ENCODE data around the gene PLPP3.

The PLPP3 gene

DNA sequence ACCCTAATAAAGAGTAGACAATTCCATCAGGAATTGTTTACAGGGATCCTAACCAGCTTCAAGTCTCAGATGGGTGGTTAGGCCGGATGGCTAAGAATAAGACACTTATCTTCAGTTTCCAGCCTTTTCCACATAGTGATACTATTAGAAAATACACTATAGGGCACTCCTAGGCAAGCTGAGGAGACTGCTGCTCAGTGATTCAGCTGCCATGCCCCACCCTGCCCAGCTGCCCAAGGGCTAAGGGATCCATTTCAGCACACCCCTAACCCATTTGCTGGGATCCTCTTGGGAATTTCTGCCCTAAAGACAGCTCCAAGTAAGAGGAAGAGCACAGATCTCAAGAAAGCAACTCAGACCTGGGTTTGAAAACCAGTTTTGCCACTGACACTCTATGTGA, 31.9 kb downstream of the PLPP3 start:
- Histone ChIP-seq H3K4me1 (ENCODE audit: insufficient read depth, low read length, severe bottlenecking) (no peaks in the 10 kb centered on the region), H3K79me2 (ENCODE audit: insufficient read depth, low read length) (no peaks in the 10 kb centered on the region), H3F3A (ENCODE audit: insufficient read depth, low read length) (no peaks in the 10 kb centered on the region), H4K20me1 (ENCODE audit: insufficient read depth, low read length) (no peaks in the 10 kb centered on the region), H3K27me3 (ENCODE audit: insufficient read depth, low read length) (no peaks in the 10 kb centered on the region), H2AFZ (ENCODE audit: low read length) (no peak overlapping the region), H3K4me3 (ENCODE audit: low read depth, low read length, poor library complexity, severe bottlenecking) (no peak overlapping the region), H3K36me3 (ENCODE audit: insufficient read depth, low read length) (no peaks in the 10 kb centered on the region), H3K4me2 (ENCODE audit: low read length) (no peak overlapping the region), H3K9ac (ENCODE audit: low read length) (no peak overlapping the region), H3K9me2 (ENCODE audit: low read depth, low read length) (no peaks in the 10 kb centered on the region), H3K27ac (ENCODE audit: low read depth, low read length, poor library complexity, severe bottlenecking) (no peak overlapping the region), H3K9me3 (ENCODE audit: low read length) (no peaks in the 10 kb centered on the region)
- TF ChIP-seq, protein P1, sequence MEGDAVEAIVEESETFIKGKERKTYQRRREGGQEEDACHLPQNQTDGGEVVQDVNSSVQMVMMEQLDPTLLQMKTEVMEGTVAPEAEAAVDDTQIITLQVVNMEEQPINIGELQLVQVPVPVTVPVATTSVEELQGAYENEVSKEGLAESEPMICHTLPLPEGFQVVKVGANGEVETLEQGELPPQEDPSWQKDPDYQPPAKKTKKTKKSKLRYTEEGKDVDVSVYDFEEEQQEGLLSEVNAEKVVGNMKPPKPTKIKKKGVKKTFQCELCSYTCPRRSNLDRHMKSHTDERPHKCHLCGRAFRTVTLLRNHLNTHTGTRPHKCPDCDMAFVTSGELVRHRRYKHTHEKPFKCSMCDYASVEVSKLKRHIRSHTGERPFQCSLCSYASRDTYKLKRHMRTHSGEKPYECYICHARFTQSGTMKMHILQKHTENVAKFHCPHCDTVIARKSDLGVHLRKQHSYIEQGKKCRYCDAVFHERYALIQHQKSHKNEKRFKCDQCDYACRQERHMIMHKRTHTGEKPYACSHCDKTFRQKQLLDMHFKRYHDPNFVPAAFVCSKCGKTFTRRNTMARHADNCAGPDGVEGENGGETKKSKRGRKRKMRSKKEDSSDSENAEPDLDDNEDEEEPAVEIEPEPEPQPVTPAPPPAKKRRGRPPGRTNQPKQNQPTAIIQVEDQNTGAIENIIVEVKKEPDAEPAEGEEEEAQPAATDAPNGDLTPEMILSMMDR (IDR thresholded peaks at IDR 0.05; ENCODE audit: low read length): no peak
- TF ChIP-seq EZH2 (IDR thresholded peaks at IDR 0.05; ENCODE audit: borderline replicate concordance, low read length): no peak

- Histone ChIP-seq H2AFZ (ENCODE audit: low read length) (no peak overlapping the region), H4K20me1 (ENCODE audit: insufficient read depth, low read length) (no peaks in the 10 kb centered on the region), H3K9me2 (ENCODE audit: low read depth, low read length) (no peaks in the 10 kb centered on the region), H3K4me1 (ENCODE audit: insufficient read depth, low read length, severe bottlenecking) (no peaks in the 10 kb centered on the region), H3K9me3 (ENCODE audit: low read length) (no peaks in the 10 kb centered on the region), H3K27ac (ENCODE audit: low read depth, low read length, poor library complexity, severe bottlenecking) (no peak overlapping the region), H3K27me3 (ENCODE audit: insufficient read depth, low read length) (no peaks in the 10 kb centered on the region), H3K9ac (ENCODE audit: low read length) (no peak overlapping the region), H3K36me3 (ENCODE audit: insufficient read depth, low read length) (no peaks in the 10 kb centered on the region), H3F3A (ENCODE audit: insufficient read depth, low read length) (no peaks in the 10 kb centered on the region), H3K4me3 (ENCODE audit: low read depth, low read length, poor library complexity, severe bottlenecking) (no peak overlapping the region), H3K79me2 (ENCODE audit: insufficient read depth, low read length) (no peaks in the 10 kb centered on the region), H3K4me2 (ENCODE audit: low read length) (no peak overlapping the region)
- TF ChIP-seq, protein P1 (IDR thresholded peaks at IDR 0.05; ENCODE audit: low read length): no peak
- no peak for TF ChIP-seq EZH2 (IDR thresholded peaks at IDR 0.05; ENCODE audit: borderline replicate concordance, low read length)
These were observed 33.7 kb downstream of the PLPP3 start for GRCh38 chr1:56545711-56546110.

- Histone ChIP-seq H3K4me2 (ENCODE audit: low read length) (no peak overlapping the region), H3K4me3 (ENCODE audit: low read depth, low read length, poor library complexity, severe bottlenecking) (no peak overlapping the region), H3K9me3 (ENCODE audit: low read length) (no peaks in the 10 kb centered on the region), H3K9me2 (ENCODE audit: low read depth, low read length) (no peaks in the 10 kb centered on the region), H3K9ac (ENCODE audit: low read length) (no peak overlapping the region), H3F3A (ENCODE audit: insufficient read depth, low read length) (no peaks in the 10 kb centered on the region), H2AFZ (ENCODE audit: low read length) (no peak overlapping the region), H4K20me1 (ENCODE audit: insufficient read depth, low read length) (no peaks in the 10 kb centered on the region), H3K4me1 (ENCODE audit: insufficient read depth, low read length, severe bottlenecking) (no peaks in the 10 kb centered on the region), H3K36me3 (ENCODE audit: insufficient read depth, low read length) (no peaks in the 10 kb centered on the region), H3K27me3 (ENCODE audit: insufficient read depth, low read length) (no peaks in the 10 kb centered on the region), H3K27ac (ENCODE audit: low read depth, low read length, poor library complexity, severe bottlenecking) (no peak overlapping the region), H3K79me2 (ENCODE audit: insufficient read depth, low read length) (no peaks in the 10 kb centered on the region)
- no peak for TF ChIP-seq EZH2 (IDR thresholded peaks at IDR 0.05; ENCODE audit: borderline replicate concordance, low read length)
- TF ChIP-seq, protein P1 (IDR thresholded peaks at IDR 0.05; ENCODE audit: low read length): no peak
These were observed 35.4 kb downstream of the PLPP3 start for GRCh38 chr1:56543783-56544612.
